ENCODE measurements around the gene ZNF280D.

The ZNF280D gene

DNA sequence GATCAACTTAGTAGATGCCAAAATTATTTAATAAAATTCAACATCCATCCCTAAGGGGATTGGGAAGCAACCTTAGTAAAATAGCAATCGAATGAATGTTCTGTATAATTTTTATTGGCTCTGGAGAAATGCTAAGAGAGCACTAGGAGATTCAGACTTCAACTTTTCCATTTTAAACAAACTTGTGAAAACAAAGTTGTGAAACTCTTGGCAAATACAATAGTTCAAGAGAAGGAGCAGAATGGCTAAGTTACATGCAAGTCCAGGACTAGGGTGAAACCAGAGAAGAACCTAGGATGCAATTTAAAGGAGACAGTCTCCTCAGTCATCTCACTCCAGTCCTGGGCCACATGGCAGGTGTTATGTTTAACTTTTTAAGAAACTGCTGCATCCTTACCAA, 16.7 kb upstream of the ZNF280D start:
- DNase-seq: no peak

- DNase-seq: no peak
Observed at GRCh38 chr15:56744701-56745683, 11.7 kb upstream of the ZNF280D start.

DNA sequence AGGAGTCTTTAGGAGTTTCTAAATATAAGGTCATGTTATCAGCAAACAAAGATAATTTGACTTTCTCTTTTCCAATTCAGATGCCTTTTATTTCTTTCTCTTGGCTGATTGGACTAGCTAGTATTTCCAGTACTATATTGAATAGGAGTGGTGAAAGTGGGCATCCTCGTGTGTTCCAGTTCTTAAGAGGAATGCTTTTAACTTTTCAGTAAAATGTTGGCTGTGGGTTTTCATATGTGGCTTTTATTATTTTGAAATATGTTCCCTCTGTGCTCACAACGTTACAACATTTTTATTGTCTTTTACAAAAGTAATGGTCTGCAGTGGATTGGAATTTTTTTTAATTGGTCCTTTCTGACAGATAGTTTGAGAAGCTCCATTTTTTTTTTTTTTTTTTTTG, 8.2 kb upstream of the ZNF280D start:
- DNase-seq: no peak

DNA sequence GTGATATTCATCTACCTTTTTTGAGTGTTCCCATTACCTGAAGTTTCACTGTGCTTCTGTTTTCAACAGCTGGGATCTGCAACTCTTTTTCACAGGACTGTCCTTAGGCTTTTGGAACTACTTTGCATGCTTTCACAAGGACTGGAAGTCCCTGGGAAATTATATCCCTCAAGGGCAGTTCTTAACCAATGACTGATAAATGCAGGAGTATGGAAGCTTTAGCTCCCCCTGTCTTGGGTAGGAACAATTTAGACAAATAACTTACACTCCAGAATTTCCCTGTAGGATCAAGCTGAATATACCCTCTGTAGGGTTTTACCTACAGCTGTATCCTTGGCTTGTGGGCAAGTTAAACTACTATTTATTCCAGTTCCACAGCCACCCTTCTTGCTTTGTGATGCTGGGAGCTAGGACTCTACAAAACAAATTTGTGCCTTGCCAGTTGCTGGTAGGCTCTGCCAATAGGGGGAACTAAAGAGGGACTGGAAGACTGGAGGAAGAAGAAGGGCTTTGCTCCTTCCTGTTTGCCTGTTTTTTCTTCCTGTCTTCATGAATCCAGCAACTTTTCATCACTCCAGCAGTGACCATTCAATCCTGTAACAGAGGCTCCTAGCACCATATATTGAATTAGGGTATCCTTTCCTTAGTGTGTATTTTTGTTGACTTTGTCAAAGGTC, 6.8 kb upstream of the ZNF280D start:
- no peak for DNase-seq

DNA sequence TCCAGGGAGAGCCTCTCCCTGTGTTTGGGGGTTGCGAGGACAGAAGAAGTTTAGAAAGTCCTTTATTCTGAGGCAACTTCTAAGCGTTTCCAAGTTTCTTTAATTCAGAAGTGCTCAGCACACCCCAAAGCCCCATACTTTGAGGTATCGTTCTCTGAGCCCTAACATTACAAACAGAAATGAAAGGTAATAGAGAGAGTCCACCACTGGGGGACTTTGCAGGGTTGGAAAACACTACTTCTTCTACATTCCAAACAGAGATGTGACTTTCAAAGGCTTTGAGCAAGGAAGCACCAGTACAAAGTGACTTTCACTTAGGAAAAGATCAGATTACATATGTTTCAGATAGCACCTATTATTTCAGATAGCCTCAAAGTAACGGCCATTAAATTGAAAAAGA, 6.2 kb upstream of the ZNF280D start:
- DNase-seq: no peak

DNA sequence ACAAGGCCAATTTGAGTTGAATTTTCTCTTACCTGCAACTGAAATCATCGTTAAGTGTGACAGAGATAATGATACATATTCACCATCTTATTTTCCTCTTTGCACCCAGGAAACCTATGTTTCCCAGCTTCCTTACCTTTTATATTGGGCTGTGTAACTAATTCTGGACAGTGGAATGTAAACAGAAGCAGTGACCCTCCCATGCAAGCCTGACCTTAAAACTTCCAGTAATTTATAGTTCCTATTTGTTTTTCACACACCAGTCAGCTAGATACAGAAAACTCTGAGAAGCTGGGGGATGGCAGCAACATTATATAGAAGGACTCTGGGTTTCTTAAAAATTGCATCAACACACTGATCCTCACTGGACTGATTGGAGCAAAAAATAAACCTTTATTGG, 4.5 kb upstream of the ZNF280D start:
- DNase-seq: no peak

GRCh38 chr15:56736881-56737707, 3.8 kb upstream of the ZNF280D start:
- no peak for DNase-seq

DNA sequence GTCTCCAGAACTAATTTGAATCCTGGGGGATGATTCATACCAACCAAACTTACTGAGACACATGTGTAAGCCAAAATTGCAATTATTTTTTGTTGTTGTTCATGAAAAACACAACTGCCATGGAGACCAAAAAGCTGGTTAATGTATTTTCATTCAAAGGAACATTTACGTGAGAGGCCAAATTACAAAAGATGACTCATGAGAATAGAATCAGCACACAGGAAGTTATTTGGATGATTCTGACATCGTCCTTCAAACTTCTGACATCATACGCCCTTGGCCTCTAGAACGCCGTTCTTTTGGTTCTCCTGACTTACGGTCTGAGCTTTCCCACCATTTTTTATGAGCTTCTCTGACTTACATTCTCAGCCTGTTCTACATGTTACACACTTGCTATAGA, 3.0 kb upstream of the ZNF280D start:
- DNase-seq: no peak

GRCh38 chr15:56735589-56735988, 2.3 kb upstream of the ZNF280D start:
- DNase-seq: no peak

GRCh38 chr15:56734013-56734635, 815 bp upstream of the ZNF280D start:
- DNase-seq: no peak

GRCh38 chr15:56732886-56733135, 498 bp downstream of the ZNF280D start:
- DNase-seq: no peak

GRCh38 chr15:56732135-56732885, 999 bp downstream of the ZNF280D start:
- no peak for DNase-seq

DNA sequence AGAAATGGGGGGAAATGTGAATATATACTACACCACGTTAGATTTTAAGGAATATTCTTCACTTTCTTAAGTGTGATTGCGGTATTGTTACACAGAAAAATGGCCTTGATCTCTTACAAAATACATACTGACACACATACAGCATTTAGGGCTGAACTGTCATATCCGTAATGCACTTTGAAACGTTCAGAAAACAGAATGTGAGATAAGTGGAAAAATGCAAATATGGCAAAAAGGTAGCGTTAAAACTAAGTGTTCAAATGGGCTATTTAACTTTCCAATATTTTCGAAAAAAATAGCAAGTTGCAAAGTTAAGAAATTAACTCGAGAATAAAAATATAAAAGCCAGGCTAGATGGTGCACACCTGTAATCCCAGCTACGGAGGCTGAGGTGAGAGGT, 1.8 kb downstream of the ZNF280D start:
- no peak for DNase-seq

DNA sequence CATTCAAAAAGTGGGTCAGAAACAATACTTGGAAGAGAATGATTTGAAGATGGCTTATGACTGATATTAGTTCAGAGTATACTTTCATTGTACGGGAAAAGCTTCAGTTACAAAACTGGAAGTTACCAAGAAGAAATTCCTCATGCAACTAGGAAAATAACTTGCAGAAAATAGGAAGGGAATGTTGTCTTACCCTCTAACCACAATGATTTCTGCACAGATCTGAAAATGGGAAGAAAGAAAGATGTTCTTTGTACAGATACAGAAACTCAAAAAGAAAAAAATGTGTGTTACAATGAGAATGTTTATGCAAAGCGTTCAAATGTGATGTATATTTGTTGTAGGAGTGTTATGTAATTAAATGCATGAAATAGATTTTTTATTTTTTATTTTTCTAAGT, 3.7 kb downstream of the ZNF280D start:
- no peak for DNase-seq

GRCh38 chr15:56725386-56725785, 7.9 kb downstream of the ZNF280D start:
- no peak for DNase-seq

- DNase-seq: no peak
Observed at GRCh38 chr15:56724232-56724631, 9.1 kb downstream of the ZNF280D start.

DNA sequence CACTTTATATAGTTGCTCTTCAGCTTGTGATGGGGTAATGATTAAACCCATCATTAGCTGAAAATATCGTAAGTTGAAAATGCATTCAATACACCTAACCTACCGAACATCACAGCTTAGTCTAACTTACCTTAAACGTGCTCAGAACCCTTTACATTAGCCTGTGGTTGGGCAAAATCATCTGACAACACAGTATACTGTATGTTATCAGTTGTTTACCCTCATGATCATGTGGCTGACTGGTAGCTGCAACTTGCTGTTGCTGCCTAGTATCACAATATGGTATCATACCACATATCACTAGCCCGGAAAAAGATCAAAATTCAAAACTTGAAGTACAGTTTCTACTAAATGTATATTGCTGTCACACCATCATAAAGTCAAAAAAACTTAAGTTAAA, 9.5 kb downstream of the ZNF280D start:
- DNase-seq: no peak

DNA sequence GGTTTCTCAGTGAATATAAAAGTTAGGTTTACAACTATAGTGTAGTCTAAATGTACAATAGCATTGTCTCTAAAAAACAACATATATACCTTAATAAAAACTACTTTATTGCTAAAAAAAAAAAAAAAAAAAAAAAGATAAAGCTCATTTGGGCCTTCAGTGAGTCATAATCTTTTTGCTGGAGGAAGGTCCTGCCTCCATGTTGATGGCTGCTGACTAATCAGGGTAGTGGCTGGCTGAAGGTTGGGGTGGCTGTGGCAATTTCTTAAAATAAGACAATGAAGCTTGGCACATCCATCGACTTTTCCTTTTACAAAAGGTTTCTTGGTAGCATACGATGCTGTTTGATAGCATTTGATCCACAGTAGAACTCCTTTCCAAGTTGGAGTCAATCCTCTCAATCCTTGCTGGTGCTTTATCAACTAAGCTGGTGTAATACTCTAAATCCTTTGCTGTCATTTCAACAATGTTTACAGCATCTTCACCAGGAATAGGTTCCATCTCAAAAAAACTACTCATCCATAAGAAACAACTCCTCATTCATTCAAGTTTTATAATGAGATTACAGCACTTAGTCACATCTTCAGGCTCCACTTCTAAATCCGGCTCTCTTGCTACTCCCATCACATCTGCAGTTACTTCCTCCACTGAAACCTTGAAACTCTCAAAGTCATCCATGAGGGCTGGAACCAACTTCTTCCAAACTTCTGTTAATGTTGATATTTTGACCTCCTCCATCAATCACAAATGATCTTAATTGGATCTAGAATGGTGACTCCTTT, 13.3 kb downstream of the ZNF280D start:
- DNase-seq: no peak

GRCh38 chr15:56719021-56719612, 14.2 kb downstream of the ZNF280D start:
- no peak for DNase-seq

- no peak for DNase-seq
Observed at GRCh38 chr15:56718560-56718959, 14.7 kb downstream of the ZNF280D start.

- DNase-seq: no peak
Observed at GRCh38 chr15:56716334-56716733, 17.0 kb downstream of the ZNF280D start.

Measured in stimulated activated CD8-positive, alpha-beta memory T cell treated with anti-CD3 and anti-CD28 coated beads, Interleukin-4, amount 100 ng/mL, for 48 hours (primary cell).